Activated CD4-positive, alpha-beta T cell treated with anti-CD3 and anti-CD28 coated beads for 36 hours (primary cell): ENCODE data around the gene SNAPC5. TPM values are rescaled to one million over a fixed set of nuclear protein-coding genes. Genes with fewer than 3 reads are reported as not detected.
"Not testable (repeated sequence)": the region's sequence is repeated elsewhere in the genome, so short reads cannot be mapped to it uniquely, and the experiment has no call there.

Source experiments
- ATAC-seq: fragments of 200-7000 bp; cut with Tn5 transposase; one replicate; pipeline ENCODE4 v1.10.0; 2021; ENCODE audit warnings: mild to moderate bottlenecking, moderate library complexity
- CTCF ChIA-PET: fragments of 350-600 bp; sonication (Branson Sonifier 250); formaldehyde crosslinking; loops from one replicate; lab custom pipeline; 2021; ENCODE audit warnings: antibody characterized with exemption; lab: Charles Lee
- POLR2A ChIA-PET: fragments of 350-600 bp; sonication (Branson Sonifier 250); formaldehyde crosslinking; loops from one replicate; lab custom pipeline; 2021; ENCODE audit warnings: antibody characterized with exemption, inconsistent platforms; lab: Charles Lee
- DNase-seq: peaks from one replicate; pipeline ENCODE4 v3.0.0-alpha.2; 2020
- H3K27ac Mint-ChIP-seq: one replicate; pipeline ENCODE4 v1.8.0; 2021; ENCODE audit warnings: mixed read lengths
- H3K27me3 Mint-ChIP-seq: one replicate; pipeline ENCODE4 v1.8.0; 2021; ENCODE audit warnings: mixed read lengths
- H3K36me3 Mint-ChIP-seq: one replicate; pipeline ENCODE4 v1.8.0; 2021; ENCODE audit warnings: low read depth, mixed read lengths
- H3K4me1 Mint-ChIP-seq: one replicate; pipeline ENCODE4 v1.8.0; 2021; ENCODE audit warnings: mixed read lengths
- H3K4me3 Mint-ChIP-seq: one replicate; pipeline ENCODE4 v1.8.0; 2021; ENCODE audit warnings: mild to moderate bottlenecking, moderate library complexity, mixed read lengths
- H3K9me3 Mint-ChIP-seq: one replicate; pipeline ENCODE4 v1.8.0; 2021; ENCODE audit warnings: low read depth, mixed read lengths
- intact Hi-C, 2 experiments: fragments of 100-400 bp; cut with DNase I in 1 of 2; cut with micrococcal nuclease in 1 of 2; formaldehyde crosslinking; loops; one replicate each; pipeline versions ENCODE4 v1.14.2 to v1.15.1; 2022 to 2024; cut with DNase I, micrococcal nuclease
- total RNA-seq, 2 experiments: library from RNA; stranded (reverse); gene quantifications; one replicate each; pipeline ENCODE4 v1.2.3, GENCODE V29; 2021

Gene SNAPC5
- total RNA-seq, 2 experiments from 2014 or later: 25.7 to 30.1 TPM

- POLR2A ChIA-PET: no interaction called here
- DNase-seq: peak; percentile 32
- peak overlapping the region; percentile 29 for H3K27ac Mint-ChIP-seq
These were observed 21.0 kb downstream of the SNAPC5 start for GRCh38 chr15:66476535-66476934.

GRCh38 chr15:66474963-66475362 lies 22.6 kb downstream of the SNAPC5 start:
- intact Hi-C loops: no loop called here
- Mint-ChIP-seq H3K27ac (no peak overlapping the region), H3K4me3 (no peak overlapping the region), H3K9me3 (no peaks in the 10 kb centered on the region), H3K36me3 (peaks cover 18% of the 10 kb centered on the region), H3K27me3 (no peaks in the 10 kb centered on the region), H3K4me1 (peaks cover 55% of the 10 kb centered on the region)
- ChIA-PET CTCF (interaction anchor here (0.6 to 1.2 kb wide), 6 partner anchors 13 to 298 kb away, joined by 3 to 5 read pairs (median 3); no protein-coding TSS in a partner anchor), POLR2A (interaction anchor here (0.8 kb wide), 1 partner anchor 21 kb away, joined by 3 read pairs; no protein-coding TSS in a partner anchor)
- ATAC-seq: no peak
- no peak for DNase-seq

More at GRCh38 chr15:66476535-66476934, 21.0 kb downstream of the SNAPC5 start:
- H3K36me3 Mint-ChIP-seq: peaks cover 24% of the 10 kb centered on the region
- intact Hi-C loops: no loop called here
- CTCF ChIA-PET: no interaction called here
- no peaks in the 10 kb centered on the region for H3K27me3 Mint-ChIP-seq
- ATAC-seq: peak; percentile 22
- peaks cover 39% of the 10 kb centered on the region for H3K4me1 Mint-ChIP-seq
- H3K4me3 Mint-ChIP-seq: no peak overlapping the region
- no peaks in the 10 kb centered on the region for H3K9me3 Mint-ChIP-seq

GRCh38 chr15:66474135-66474534 lies 23.4 kb downstream of the SNAPC5 start:
- DNase-seq (no peak), ATAC-seq (no peak)
- intact Hi-C loops: no loop called here
- peaks cover 56% of the 10 kb centered on the region for H3K4me1 Mint-ChIP-seq
- POLR2A ChIA-PET: interaction anchor here (0.8 kb wide), 1 partner anchor 22 kb away, joined by 3 read pairs; no protein-coding TSS in a partner anchor
- CTCF ChIA-PET: interaction anchor here (1.2 kb wide), 1 partner anchor 75 kb away, joined by 5 read pairs; no protein-coding TSS in a partner anchor
- no peaks in the 10 kb centered on the region for H3K27me3 Mint-ChIP-seq
- H3K4me3 Mint-ChIP-seq: no peak overlapping the region
- no peaks in the 10 kb centered on the region for H3K9me3 Mint-ChIP-seq
- H3K27ac Mint-ChIP-seq: no peak overlapping the region
- peaks cover 19% of the 10 kb centered on the region for H3K36me3 Mint-ChIP-seq

- DNase-seq (peak; percentile 61), ATAC-seq (peak; percentile 89)
- ChIA-PET CTCF (interaction anchor here (0.6 to 3.0 kb wide), 10 partner anchors 8 to 280 kb away, joined by 3 to 8 read pairs (median 4); partner anchors contain the start of genes MAP2K1 and SNAPC5), POLR2A (interaction anchor here (0.8 kb wide), 1 partner anchor 11 kb away, joined by 4 read pairs; no protein-coding TSS in a partner anchor)
- Mint-ChIP-seq H3K27ac (peak overlapping the region; percentile 87), H3K27me3 (no peaks in the 10 kb centered on the region), H3K4me1 (peaks cover 56% of the 10 kb centered on the region), H3K4me3 (peak overlapping the region; percentile 53), H3K36me3 (peaks cover 20% of the 10 kb centered on the region), H3K9me3 (no peaks in the 10 kb centered on the region)
- intact Hi-C loops: no loop called here
These were observed 25.2 kb downstream of the SNAPC5 start for GRCh38 chr15:66472176-66472999.

- intact Hi-C loops, H3K27me3 Mint-ChIP-seq, POLR2A ChIA-PET, H3K4me3 Mint-ChIP-seq, ATAC-seq, DNase-seq, H3K9me3 Mint-ChIP-seq, H3K27ac Mint-ChIP-seq: not testable (repeated sequence)
- CTCF ChIA-PET: interaction anchor here (0.7 to 3.0 kb wide), 6 partner anchors 10 to 1004 kb away, joined by 3 to 8 read pairs (median 4); partner anchors contain the start of gene SNAPC5
- Mint-ChIP-seq H3K36me3 (peaks cover 32% of the 10 kb centered on the region), H3K4me1 (peaks cover 46% of the 10 kb centered on the region)
These were observed 26.7 kb downstream of the SNAPC5 start for GRCh38 chr15:66470825-66471224.

- ATAC-seq, H3K27ac Mint-ChIP-seq, H3K4me3 Mint-ChIP-seq, intact Hi-C loops, H3K27me3 Mint-ChIP-seq, DNase-seq, H3K9me3 Mint-ChIP-seq: not testable (repeated sequence)
- CTCF ChIA-PET: interaction anchor here (1.5 kb wide), 1 partner anchor 31 kb away, joined by 7 read pairs; the partner anchor contains the start of gene SNAPC5
- H3K4me1 Mint-ChIP-seq: peaks cover 28% of the 10 kb centered on the region
- H3K36me3 Mint-ChIP-seq: peaks cover 47% of the 10 kb centered on the region
- POLR2A ChIA-PET: interaction anchor here (0.6 kb wide), 1 partner anchor 40 kb away, joined by 3 read pairs; no protein-coding TSS in a partner anchor
These were observed 30.2 kb downstream of the SNAPC5 start for GRCh38 chr15:66467162-66468040.

- H3K27ac Mint-ChIP-seq, ATAC-seq, CTCF ChIA-PET: not testable (repeated sequence)
These were observed 32.3 kb downstream of the SNAPC5 start for GRCh38 chr15:66465294-66465693.

GRCh38 chr15:66462627-66463026 lies 34.9 kb downstream of the SNAPC5 start:
- intact Hi-C loops: no loop called here
- H3K27ac Mint-ChIP-seq: no peak overlapping the region
- no peaks in the 10 kb centered on the region for H3K9me3 Mint-ChIP-seq
- DNase-seq (no peak), ATAC-seq (no peak)
- H3K4me3 Mint-ChIP-seq: no peak overlapping the region
- peaks cover 48% of the 10 kb centered on the region for H3K36me3 Mint-ChIP-seq
- H3K4me1 Mint-ChIP-seq: peaks cover 7% of the 10 kb centered on the region
- ChIA-PET CTCF (interaction anchor here (0.7 kb wide), 2 partner anchors 145 to 260 kb away, joined by 3 read pairs; no protein-coding TSS in a partner anchor), POLR2A (interaction anchor here (0.6 kb wide), 1 partner anchor 98 kb away, joined by 5 read pairs; no protein-coding TSS in a partner anchor)
- no peaks in the 10 kb centered on the region for H3K27me3 Mint-ChIP-seq

More at GRCh38 chr15:66465294-66465693, 32.3 kb downstream of the SNAPC5 start:
- intact Hi-C loops, H3K4me3 Mint-ChIP-seq, POLR2A ChIA-PET, H3K4me1 Mint-ChIP-seq, H3K9me3 Mint-ChIP-seq, H3K27me3 Mint-ChIP-seq, DNase-seq: not testable (repeated sequence)
- H3K36me3 Mint-ChIP-seq: peaks cover 48% of the 10 kb centered on the region

- no peak overlapping the region for H3K27ac Mint-ChIP-seq
- DNase-seq (no peak), ATAC-seq (no peak)
- H3K4me1 Mint-ChIP-seq: peaks cover 5% of the 10 kb centered on the region
- H3K27me3 Mint-ChIP-seq: no peaks in the 10 kb centered on the region
- ChIA-PET CTCF (interaction anchor here (0.7 kb wide), 1 partner anchor 261 kb away, joined by 3 read pairs; no protein-coding TSS in a partner anchor), POLR2A (interaction anchor here (1.1 kb wide), 1 partner anchor 10 kb away, joined by 4 read pairs; no protein-coding TSS in a partner anchor)
- intact Hi-C loops: no loop called here
- H3K9me3 Mint-ChIP-seq: no peaks in the 10 kb centered on the region
- no peak overlapping the region for H3K4me3 Mint-ChIP-seq
- peaks cover 44% of the 10 kb centered on the region for H3K36me3 Mint-ChIP-seq
These were observed 35.6 kb downstream of the SNAPC5 start for GRCh38 chr15:66461917-66462316.

GRCh38 chr15:66461294-66461693 lies 36.3 kb downstream of the SNAPC5 start:
- POLR2A ChIA-PET: interaction anchor here (1.1 kb wide), 1 partner anchor 11 kb away, joined by 4 read pairs; no protein-coding TSS in a partner anchor
- H3K27me3 Mint-ChIP-seq, H3K9me3 Mint-ChIP-seq, CTCF ChIA-PET, H3K4me3 Mint-ChIP-seq, DNase-seq, H3K4me1 Mint-ChIP-seq, intact Hi-C loops, ATAC-seq, H3K27ac Mint-ChIP-seq: not testable (repeated sequence)
- peaks cover 40% of the 10 kb centered on the region for H3K36me3 Mint-ChIP-seq
